Measurements from ENCODE around the gene HYOU1.
A peak's percentile ranks its signal among the peaks of the same experiment; 100 is the strongest.

Gene HYOU1

GRCh38 chr11:119030329-119031047 lies 26.5 kb downstream of the HYOU1 start, which contains the start of gene SLC37A4:
TSS of gene SLC37A4 (minus strand) at chr11:119030877.
- DNase-seq (ENCODE audit: low read depth) = peak; percentile 99
- TF ChIP-seq CTCF (IDR thresholded peaks at IDR 0.05; ENCODE audit: insufficient read depth, low read depth, low read length, missing control alignments) = peak; percentile 93
- peak within 1 kb of the TSS; percentile 99 for H3K4me3 ChIP-seq (ENCODE audit: low read depth, low read length)

GRCh38 chr11:119030029-119030328 lies 27.0 kb downstream of the HYOU1 start:
- DNase-seq (ENCODE audit: low read depth) = no peak
- TF ChIP-seq CTCF (IDR thresholded peaks at IDR 0.05; ENCODE audit: insufficient read depth, low read depth, low read length, missing control alignments) = no peak
- H3K4me3 ChIP-seq (ENCODE audit: low read depth, low read length) = peak overlapping the region; percentile 99

- peak; percentile 28 for DNase-seq (ENCODE audit: low read depth)
- no peak for TF ChIP-seq CTCF (IDR thresholded peaks at IDR 0.05; ENCODE audit: insufficient read depth, low read depth, low read length, missing control alignments)
- H3K4me3 ChIP-seq (ENCODE audit: low read depth, low read length) = peak overlapping the region; percentile 99
Measured at GRCh38 chr11:119029340-119030028, 27.5 kb downstream of the HYOU1 start.

- H3K4me3 ChIP-seq (ENCODE audit: low read depth, low read length) = no peak overlapping the region
- TF ChIP-seq CTCF (IDR thresholded peaks at IDR 0.05; ENCODE audit: insufficient read depth, low read depth, low read length, missing control alignments) = no peak
- DNase-seq (ENCODE audit: low read depth) = no peak
Measured at GRCh38 chr11:119029069-119029339, 28.0 kb downstream of the HYOU1 start.

GRCh38 chr11:119028346-119029068 lies 28.5 kb downstream of the HYOU1 start:
- H3K4me3 ChIP-seq (ENCODE audit: low read depth, low read length) = no peak overlapping the region
- no peak for DNase-seq (ENCODE audit: low read depth)

More at GRCh38 chr11:119028346-119029068, 28.5 kb downstream of the HYOU1 start:
- no peak for TF ChIP-seq CTCF (IDR thresholded peaks at IDR 0.05; ENCODE audit: insufficient read depth, low read depth, low read length, missing control alignments)
